Measurements from ENCODE around the gene APOO.

- TF ChIP-seq CTCF (IDR thresholded peaks at IDR 0.05): no peak
- TF ChIP-seq POLR2A (IDR thresholded peaks at IDR 0.05): no peak
Measured at GRCh38 chrX:23819385-23820234, 88.1 kb downstream of the APOO start.

Data from vagina (tissue), 2 donors.